HG02885 (cell line): Measurements from ENCODE around the gene CDKL1.
A peak's percentile ranks its signal among the peaks of the same experiment; 100 is the strongest.
"Not testable (repeated sequence)": the region's sequence is repeated elsewhere in the genome, so short reads cannot be mapped to it uniquely, and the experiment has no call there.

ENCODE experiments used
- ATAC-seq: cut with Tn5 transposase; IDR thresholded peaks from one replicate; pipeline ENCODE4 v1.9.1; 2021; ENCODE audit warnings: mild to moderate bottlenecking; ENCODE audit not compliant: unreplicated experiment, poor library complexity

Gene CDKL1

GRCh38 chr14:50335989-50336824 lies 60.5 kb downstream of the CDKL1 start:
- ATAC-seq = no peak

- no peak for ATAC-seq
Measured at GRCh38 chr14:50335389-50335788, 61.3 kb downstream of the CDKL1 start.

- ATAC-seq = no peak
Measured at GRCh38 chr14:50334211-50334610, 62.5 kb downstream of the CDKL1 start.

- ATAC-seq = no peak
Measured at GRCh38 chr14:50333014-50333509, 63.6 kb downstream of the CDKL1 start.

GRCh38 chr14:50331596-50331995 lies 65.1 kb downstream of the CDKL1 start:
- no peak for ATAC-seq

- peak; percentile 89 for ATAC-seq
Measured at GRCh38 chr14:50321009-50321660, 75.5 kb downstream of the CDKL1 start.

- peak; percentile 66 for ATAC-seq
Measured at GRCh38 chr14:50320283-50320682, 76.4 kb downstream of the CDKL1 start.

- ATAC-seq = no peak
Measured at GRCh38 chr14:50319721-50320120, 77.0 kb downstream of the CDKL1 start.

GRCh38 chr14:50319293-50319692 lies 77.4 kb downstream of the CDKL1 start:
- ATAC-seq = no peak

GRCh38 chr14:50318031-50318626 lies 78.6 kb downstream of the CDKL1 start:
- no peak for ATAC-seq

- ATAC-seq = not testable (repeated sequence)
Measured at GRCh38 chr14:50314098-50314497, 82.6 kb downstream of the CDKL1 start.

GRCh38 chr14:50312734-50313054 lies 84.0 kb downstream of the CDKL1 start:
- peak; percentile 25 for ATAC-seq

GRCh38 chr14:50311972-50312733 lies 84.5 kb downstream of the CDKL1 start, which contains the start of the genes DMAC2L and L2HGDH:
Gene DMAC2L (plus strand): TSS chr14:50312324. CDS start chr14:50321488, 9,164 bp downstream.
Gene L2HGDH (minus strand): TSS chr14:50312229. CDS start chr14:50312150, 79 bp downstream.
- peak; percentile 94 for ATAC-seq

- ATAC-seq = no peak
Measured at GRCh38 chr14:50311337-50311971, 85.2 kb downstream of the CDKL1 start.

- ATAC-seq = no peak
Measured at GRCh38 chr14:50310445-50310844, 86.2 kb downstream of the CDKL1 start.

GRCh38 chr14:50308363-50308915 lies 88.2 kb downstream of the CDKL1 start:
- no peak for ATAC-seq

GRCh38 chr14:50303744-50304471 lies 92.8 kb downstream of the CDKL1 start:
- no peak for ATAC-seq

- no peak for ATAC-seq
Measured at GRCh38 chr14:50301914-50302313, 94.8 kb downstream of the CDKL1 start.

GRCh38 chr14:50299585-50299984 lies 97.1 kb downstream of the CDKL1 start:
- ATAC-seq = no peak
